HL-60 (cell line): Measurements from ENCODE around the gene C8G.

Experiments
- DNase-seq, 2 experiments: peaks; one replicate each; pipeline ENCODE4 v3.0.0-alpha.2; 2010 to 2020; ENCODE audit warnings: low read depth in 1 of 2, low spot score in 1 of 2
- H3K27ac ChIP-seq: fragments of 250-450 bp; sonication (Bioruptor Pico); replicated peaks from 2 replicates; pipeline ENCODE4 v1.5.1; 2020; ENCODE audit warnings: mild to moderate bottlenecking, moderate library complexity
- H3K27me3 ChIP-seq: fragments of 250-450 bp; sonication (Bioruptor Pico); 2 replicates; pipeline ENCODE4 v1.5.1; 2021; ENCODE audit warnings: mild to moderate bottlenecking, moderate library complexity; ENCODE audit not compliant: insufficient read depth, poor library complexity, severe bottlenecking
- H3K4me3 ChIP-seq: replicated peaks from 2 replicates; pipeline ENCODE4 v1.5.1; 2011; ENCODE audit warnings: mild to moderate bottlenecking, control low read depth, low read length; ENCODE audit not compliant: insufficient read depth
- GABPA ChIP-seq: IDR thresholded peaks from 2 replicates; pipeline ENCODE4 v1.6.1; 2012; ENCODE audit warnings: low read depth
- POLR2AphosphoS5 ChIP-seq: IDR thresholded peaks from 2 replicates; pipeline ENCODE4 v1.6.1; 2012; ENCODE audit warnings: low read depth
- SPI1 ChIP-seq: IDR thresholded peaks from 2 replicates; pipeline ENCODE4 v1.6.1; 2012; ENCODE audit warnings: low read depth, mild to moderate bottlenecking, borderline replicate concordance
- TF ChIP-seq, protein P1 (sequence below): IDR thresholded peaks from one replicate; pipeline ENCODE4 v1.5.1; 2011; ENCODE audit warnings: low read length, control low read depth, inconsistent platforms; ENCODE audit not compliant: insufficient read depth
- TF ChIP-seq, protein P2 (sequence below): IDR thresholded peaks from 2 replicates; pipeline ENCODE4 v1.6.1; 2012; ENCODE audit warnings: low read depth; ENCODE audit not compliant: insufficient replicate concordance

C8G gene

DNA sequence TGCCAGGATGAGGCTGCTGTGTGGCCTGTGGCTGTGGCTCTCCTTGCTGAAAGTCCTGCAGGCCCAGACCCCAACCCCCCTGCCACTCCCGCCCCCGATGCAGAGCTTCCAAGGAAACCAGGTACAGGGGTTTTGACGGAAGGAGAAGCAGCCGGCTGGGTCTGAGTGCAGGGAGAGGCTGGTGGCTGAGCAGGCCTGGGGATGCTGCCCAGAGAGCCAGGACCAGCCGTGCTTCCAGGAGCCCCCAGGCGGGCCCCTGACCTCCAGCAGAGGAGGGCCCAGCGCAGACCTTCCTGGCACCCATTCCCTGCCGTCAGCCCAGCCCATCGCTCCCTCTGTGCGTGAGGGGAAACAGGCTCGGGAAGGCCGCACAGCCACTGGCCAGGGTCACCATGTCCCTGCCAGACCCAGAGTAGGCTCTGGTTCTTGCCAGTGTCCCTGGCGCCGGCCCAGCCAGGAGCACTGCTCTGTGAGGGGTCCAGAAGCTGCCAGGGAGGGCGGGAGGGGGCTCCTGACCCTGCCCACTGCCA is 7.3 kb downstream of the C8G start:
- H3K4me3 ChIP-seq: no peak overlapping the region
- H3K27ac ChIP-seq: no peak overlapping the region
- H3K27me3 ChIP-seq: no peaks in the 10 kb centered on the region
- no peak for DNase-seq
- TF ChIP-seq POLR2AphosphoS5 (no peak), GABPA (no peak), SPI1 (no peak)
- TF ChIP-seq, protein P1, sequence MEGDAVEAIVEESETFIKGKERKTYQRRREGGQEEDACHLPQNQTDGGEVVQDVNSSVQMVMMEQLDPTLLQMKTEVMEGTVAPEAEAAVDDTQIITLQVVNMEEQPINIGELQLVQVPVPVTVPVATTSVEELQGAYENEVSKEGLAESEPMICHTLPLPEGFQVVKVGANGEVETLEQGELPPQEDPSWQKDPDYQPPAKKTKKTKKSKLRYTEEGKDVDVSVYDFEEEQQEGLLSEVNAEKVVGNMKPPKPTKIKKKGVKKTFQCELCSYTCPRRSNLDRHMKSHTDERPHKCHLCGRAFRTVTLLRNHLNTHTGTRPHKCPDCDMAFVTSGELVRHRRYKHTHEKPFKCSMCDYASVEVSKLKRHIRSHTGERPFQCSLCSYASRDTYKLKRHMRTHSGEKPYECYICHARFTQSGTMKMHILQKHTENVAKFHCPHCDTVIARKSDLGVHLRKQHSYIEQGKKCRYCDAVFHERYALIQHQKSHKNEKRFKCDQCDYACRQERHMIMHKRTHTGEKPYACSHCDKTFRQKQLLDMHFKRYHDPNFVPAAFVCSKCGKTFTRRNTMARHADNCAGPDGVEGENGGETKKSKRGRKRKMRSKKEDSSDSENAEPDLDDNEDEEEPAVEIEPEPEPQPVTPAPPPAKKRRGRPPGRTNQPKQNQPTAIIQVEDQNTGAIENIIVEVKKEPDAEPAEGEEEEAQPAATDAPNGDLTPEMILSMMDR: no peak
- TF ChIP-seq, protein P2, sequence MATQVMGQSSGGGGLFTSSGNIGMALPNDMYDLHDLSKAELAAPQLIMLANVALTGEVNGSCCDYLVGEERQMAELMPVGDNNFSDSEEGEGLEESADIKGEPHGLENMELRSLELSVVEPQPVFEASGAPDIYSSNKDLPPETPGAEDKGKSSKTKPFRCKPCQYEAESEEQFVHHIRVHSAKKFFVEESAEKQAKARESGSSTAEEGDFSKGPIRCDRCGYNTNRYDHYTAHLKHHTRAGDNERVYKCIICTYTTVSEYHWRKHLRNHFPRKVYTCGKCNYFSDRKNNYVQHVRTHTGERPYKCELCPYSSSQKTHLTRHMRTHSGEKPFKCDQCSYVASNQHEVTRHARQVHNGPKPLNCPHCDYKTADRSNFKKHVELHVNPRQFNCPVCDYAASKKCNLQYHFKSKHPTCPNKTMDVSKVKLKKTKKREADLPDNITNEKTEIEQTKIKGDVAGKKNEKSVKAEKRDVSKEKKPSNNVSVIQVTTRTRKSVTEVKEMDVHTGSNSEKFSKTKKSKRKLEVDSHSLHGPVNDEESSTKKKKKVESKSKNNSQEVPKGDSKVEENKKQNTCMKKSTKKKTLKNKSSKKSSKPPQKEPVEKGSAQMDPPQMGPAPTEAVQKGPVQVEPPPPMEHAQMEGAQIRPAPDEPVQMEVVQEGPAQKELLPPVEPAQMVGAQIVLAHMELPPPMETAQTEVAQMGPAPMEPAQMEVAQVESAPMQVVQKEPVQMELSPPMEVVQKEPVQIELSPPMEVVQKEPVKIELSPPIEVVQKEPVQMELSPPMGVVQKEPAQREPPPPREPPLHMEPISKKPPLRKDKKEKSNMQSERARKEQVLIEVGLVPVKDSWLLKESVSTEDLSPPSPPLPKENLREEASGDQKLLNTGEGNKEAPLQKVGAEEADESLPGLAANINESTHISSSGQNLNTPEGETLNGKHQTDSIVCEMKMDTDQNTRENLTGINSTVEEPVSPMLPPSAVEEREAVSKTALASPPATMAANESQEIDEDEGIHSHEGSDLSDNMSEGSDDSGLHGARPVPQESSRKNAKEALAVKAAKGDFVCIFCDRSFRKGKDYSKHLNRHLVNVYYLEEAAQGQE: no peak

DNA sequence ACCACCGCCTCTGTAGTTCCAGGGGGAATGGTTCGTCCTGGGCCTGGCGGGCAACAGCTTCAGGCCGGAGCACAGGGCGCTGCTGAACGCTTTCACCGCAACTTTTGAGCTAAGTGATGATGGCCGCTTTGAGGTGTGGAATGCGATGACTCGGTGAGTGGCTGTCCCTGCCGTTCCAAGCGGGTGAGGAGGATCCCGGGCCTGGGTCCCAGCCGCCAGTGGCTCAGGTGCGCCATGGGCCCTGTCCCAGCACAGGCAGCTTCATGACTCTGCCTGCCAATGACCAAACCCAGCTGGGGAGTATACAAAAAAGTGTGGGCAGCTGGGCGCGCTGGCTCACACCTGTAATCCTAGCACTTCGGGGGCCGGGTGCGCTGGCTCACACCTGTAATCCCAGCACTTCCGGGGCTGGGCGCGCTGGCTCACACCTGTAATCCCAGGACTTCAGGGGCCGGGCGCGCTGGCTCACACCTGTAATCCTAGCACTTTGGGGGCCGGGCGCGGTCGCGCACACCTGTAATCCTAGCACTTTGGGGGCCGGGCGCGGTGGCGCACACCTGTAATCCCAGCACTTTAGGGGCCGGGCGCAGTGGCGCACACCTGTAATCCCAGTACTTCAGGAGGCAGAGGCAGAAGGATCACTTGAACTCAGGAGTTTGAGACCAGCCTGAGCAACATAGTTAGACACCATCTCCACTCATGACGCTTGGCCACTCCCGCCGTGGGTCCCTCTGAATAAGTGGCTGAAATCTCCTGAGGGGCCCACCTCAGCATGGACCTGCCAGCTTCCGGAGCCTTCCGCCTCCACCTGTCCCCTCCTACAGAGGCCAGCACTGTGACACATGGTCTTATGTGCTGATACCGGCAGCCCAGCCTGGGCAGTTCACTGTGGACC is 8.1 kb downstream of the C8G start:
- TF ChIP-seq, protein P1: no peak
- TF ChIP-seq, protein P2: no peak
- TF ChIP-seq SPI1: no peak
- no peak for TF ChIP-seq POLR2AphosphoS5
- no peak for TF ChIP-seq GABPA

DNA sequence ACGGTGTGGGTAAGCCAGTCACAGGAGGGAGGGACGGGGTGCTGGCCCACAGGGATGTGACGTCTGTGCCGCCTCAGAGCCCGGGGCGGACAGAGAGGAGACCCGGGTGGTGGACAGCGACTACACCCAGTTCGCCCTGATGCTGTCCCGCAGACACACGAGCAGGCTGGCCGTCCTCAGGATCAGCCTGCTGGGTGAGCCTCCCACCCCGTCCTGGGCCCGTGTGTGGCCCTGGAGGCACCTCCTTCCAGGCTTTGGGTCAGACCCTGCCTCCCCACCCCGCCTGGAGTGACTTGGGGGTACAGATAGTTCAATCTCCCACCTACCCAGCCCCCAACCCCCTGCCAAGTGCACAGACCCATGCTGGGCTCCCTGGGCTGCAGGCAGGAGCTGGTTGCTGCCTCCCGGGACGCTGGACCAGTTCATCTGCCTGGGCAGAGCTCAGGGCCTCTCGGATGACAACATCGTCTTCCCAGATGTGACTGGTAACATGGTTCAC is 8.8 kb downstream of the C8G start:
- no peak overlapping the region for H3K4me3 ChIP-seq
- DNase-seq: no peak
- H3K27ac ChIP-seq: no peak overlapping the region
- H3K27me3 ChIP-seq: no peaks in the 10 kb centered on the region
- TF ChIP-seq, protein P1: no peak
- TF ChIP-seq POLR2AphosphoS5: no peak
- TF ChIP-seq, protein P2: no peak
- no peak for TF ChIP-seq SPI1
- no peak for TF ChIP-seq GABPA

More for the DNA sequence above, 8.1 kb downstream of the C8G start:
- H3K27ac ChIP-seq: no peak overlapping the region
- no peak overlapping the region for H3K4me3 ChIP-seq
- DNase-seq: no peak
- H3K27me3 ChIP-seq: no peaks in the 10 kb centered on the region
